NCI-H2107 (cell line): Measurements from ENCODE around the gene AKAP1.

Experiments
- DNase-seq: peaks from one replicate; lab custom pipeline; 2025; lab: John Stamatoyannopoulos, UW

The AKAP1 gene, protein sequence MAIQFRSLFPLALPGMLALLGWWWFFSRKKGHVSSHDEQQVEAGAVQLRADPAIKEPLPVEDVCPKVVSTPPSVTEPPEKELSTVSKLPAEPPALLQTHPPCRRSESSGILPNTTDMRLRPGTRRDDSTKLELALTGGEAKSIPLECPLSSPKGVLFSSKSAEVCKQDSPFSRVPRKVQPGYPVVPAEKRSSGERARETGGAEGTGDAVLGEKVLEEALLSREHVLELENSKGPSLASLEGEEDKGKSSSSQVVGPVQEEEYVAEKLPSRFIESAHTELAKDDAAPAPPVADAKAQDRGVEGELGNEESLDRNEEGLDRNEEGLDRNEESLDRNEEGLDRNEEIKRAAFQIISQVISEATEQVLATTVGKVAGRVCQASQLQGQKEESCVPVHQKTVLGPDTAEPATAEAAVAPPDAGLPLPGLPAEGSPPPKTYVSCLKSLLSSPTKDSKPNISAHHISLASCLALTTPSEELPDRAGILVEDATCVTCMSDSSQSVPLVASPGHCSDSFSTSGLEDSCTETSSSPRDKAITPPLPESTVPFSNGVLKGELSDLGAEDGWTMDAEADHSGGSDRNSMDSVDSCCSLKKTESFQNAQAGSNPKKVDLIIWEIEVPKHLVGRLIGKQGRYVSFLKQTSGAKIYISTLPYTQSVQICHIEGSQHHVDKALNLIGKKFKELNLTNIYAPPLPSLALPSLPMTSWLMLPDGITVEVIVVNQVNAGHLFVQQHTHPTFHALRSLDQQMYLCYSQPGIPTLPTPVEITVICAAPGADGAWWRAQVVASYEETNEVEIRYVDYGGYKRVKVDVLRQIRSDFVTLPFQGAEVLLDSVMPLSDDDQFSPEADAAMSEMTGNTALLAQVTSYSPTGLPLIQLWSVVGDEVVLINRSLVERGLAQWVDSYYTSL

DNA sequence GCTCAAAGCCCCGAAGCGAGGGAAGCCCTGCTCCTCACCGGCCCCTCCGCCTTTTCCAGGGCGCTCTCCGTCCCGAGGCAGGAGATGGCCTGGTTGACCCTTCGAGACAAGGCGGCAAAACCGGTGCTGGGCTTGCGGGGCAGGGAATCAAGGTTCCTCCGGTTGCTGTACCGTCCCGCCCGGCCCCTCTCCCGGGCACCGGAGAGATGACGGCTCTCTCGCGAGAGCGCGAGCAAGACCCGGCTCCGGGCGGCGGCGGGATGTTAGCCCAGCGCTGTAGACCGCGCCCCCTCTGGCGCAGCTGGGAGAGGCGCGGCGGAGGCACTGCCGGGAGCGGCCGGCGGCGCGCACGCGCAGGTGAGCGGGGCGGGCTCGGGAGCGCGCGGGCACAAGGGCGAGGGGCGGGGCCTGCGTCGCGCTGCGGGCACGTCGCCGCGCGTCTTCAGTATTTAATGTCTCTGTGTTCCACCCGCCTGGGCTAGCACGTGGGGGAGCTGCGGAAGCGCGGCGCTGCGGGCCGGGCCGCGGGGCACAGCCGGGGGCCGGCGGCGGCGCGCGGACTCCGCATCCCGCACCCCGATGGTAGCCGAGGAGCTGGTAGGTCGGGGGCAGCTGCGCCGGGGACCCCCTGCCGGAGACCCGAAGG is at the start of gene AKAP1:
TSS of gene AKAP1 (plus strand) at position 445 of the 646 bp plus-strand sequence. CDS start 20,219 bp downstream, outside the sequence.
- peak; percentile 87 for DNase-seq

DNA sequence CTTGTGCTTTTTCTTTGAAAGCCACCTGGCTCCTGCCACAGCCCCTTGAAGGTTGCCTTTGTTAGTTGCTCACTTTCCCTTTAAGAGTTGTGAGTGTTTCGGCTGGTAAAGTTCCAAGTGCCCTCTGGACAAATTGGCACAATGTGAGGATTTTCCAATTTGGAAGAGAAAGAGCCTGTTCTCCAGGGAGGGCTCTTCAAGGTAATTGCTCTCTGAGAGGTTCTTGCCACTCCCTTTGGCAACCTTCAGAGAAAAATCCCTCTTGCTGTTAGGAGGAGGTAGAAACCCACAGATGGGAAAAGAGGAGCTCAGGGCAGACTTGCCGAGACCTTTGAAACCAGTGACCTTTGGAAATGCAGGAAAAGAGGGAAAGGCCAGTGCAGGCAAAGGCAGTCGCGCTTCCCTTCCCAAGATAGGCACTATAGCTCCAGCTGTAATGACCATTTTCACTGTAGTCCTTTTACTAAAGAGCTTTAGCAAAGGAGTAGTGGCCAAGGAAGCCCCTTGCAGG is 49.0 kb upstream of the AKAP1 start:
- DNase-seq = peak; percentile 81

DNA sequence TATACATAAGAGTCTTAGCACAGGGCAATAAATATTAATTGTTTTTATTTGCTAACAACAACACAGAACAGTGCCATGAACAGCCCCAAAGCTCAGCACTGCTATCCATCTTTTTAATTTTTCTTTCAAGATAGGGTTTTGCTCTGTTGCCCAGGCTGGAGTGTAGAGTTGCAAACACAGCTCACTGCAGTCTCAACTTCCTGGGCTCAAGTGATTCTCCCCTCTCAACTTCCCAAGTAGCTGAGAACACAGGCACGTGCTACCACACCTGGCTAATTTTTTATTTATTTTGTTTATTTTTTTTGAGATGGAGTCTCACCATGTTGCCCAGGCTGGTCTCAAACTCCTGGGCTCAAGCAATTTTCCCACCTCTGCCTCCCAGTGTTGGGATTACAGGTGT is 47.6 kb upstream of the AKAP1 start:
- DNase-seq = no peak

DNA sequence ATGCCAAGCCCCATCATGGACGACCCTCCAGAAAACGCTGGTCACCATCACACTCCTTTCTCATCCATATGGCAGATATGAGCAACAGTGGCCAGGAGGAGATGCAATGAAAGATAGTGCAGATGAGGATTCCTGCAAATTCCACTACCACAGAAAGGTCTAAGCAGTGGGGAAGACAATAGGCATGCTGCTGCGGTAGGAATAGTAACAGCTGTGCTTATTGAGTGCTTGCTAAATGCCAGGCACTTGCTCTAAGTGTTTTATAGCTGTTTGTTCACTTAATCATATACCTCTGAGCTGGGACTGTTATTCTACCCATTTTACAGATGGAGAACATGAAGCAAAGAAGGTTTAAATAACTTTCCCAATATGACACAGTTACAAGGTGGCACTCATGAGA is 46.6 kb upstream of the AKAP1 start:
- no peak for DNase-seq

DNA sequence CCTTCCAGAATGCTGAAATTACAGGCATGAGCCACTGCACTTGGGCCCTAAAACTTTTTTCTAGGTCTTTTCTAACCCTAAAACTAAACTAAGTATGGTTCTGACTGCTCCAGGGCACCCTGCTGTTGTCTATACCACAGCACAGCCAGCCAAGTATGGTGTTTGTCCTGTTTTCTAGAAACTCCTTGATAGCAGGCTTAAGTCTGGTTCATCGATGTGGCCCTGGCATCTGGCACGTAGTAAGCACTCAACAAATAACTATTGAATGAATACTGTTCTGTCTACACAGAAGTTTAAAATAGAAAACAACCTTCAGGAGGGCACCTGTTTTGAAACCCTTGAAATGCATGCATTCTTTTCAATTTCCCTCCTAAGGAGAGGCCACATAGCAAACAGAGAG is 44.5 kb upstream of the AKAP1 start:
- no peak for DNase-seq

DNA sequence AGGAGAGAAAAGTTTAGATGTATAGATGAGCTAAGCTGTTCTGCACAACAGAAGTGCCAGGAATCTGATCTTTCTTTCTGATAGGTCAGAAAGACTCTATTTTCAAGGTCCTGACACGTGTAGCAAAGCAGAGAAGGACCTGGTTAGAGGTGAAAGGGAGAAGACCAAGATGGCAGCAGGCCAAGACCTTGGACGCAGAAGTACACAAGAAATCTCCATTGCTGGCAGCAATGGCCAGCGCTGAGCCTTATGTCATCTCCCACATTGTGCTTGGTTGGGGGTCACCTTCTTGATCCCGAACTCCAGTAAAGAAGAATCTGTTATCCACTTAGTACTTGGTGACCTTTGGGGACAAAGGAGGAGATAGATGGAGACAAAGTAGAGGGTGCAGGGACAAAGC is 41.8 kb upstream of the AKAP1 start:
- no peak for DNase-seq

DNA sequence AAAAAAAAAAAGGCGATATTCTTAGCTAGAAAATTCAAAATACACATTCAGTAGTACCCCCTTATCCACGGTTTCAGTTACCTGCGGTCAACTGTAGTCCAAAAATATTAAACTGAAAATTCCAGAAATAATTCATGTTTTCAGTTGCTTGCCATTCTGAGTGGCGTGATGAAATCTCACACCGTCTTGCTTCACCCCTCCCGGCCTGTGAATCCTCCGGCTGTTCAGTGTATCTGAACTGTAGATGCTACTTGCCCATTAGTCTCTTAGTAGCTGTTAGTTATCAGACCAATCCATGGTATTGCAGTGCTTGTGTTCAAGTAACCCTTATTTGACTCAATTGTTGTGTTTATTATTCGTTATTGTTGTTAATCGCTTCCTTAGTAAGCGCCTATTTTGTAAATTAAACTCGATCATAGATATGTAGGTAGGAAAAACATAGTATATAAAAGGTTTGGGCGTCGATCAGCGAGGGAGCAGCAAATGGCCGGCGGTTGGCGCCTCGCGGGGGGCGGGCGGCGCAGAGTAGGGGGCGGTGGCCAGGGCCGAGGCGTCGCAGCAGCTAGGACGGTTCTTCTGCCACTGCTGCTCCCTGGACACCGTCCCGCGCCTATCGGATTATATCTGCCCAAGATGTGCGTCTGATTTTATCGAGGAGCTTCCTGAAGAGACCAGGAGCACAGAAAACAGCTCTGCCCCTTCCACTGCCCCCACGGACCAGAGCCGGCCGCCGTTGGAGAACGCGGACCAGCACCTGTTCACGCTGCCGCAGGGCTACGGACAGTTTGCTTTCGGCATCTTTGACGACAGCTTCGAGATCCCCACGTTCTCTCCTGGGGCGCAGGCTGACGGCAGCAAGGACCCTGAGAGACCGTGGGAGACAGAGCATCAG is 39.8 kb upstream of the AKAP1 start:
- no peak for DNase-seq

DNA sequence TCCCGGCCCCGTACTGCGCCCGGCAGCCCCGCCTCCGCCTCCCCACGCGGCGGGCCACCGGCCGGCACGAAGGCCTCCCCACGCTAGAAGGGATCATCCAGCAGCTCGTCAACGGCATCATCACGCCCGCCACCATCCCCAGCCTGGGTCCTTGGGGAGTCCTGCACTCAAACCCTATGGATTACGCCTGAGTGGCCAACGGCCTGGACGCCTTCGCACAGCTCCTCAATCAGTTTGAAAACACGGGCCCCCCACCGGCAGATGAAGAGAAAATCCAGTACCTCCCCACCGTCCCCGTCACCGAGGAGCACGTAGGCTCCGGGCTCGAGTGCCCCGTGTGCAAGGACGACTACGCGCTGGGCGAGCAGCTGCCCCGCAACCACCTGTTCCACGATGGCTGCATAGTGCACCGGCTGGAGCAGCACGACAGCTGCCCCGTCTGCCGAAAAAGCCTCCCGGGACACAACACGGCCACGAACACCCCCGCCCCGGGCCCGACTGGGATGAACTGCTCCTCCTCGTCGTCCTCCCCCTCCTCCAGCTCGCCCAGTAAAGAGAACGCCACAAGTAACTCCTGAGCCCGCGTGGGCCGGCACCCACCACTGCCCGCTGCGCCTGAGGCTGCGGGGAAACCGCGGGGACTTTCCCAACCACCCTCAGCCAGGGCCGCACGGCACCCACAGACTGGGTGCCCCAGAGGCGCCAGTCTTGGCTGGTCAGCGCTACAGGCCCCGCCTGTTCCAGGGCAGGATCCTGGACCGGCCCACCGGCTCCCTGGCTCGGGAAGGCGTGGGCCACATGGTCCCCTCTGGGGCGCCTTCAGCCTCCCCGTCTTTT is 39.0 kb upstream of the AKAP1 start:
- no peak for DNase-seq

DNA sequence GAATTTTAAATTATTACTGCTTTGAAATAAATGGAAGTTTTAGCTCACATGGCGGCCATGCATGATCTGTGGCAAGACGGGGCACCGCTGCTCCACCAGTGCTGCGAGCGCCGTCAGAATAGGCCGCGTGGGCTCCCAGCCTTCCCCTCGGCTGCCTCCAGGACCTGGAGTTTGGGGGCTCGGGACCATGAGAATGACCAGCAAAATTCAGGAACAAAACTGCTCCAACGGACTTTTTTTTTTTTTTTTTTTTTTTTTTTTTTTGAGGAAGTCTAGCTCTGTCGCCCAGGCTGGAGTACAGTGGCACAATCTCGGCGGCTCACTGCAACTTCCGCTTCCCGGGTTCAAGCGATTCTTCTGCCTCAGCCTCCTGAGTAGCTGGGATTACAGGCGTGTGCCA is 38.3 kb upstream of the AKAP1 start:
- no peak for DNase-seq

DNA sequence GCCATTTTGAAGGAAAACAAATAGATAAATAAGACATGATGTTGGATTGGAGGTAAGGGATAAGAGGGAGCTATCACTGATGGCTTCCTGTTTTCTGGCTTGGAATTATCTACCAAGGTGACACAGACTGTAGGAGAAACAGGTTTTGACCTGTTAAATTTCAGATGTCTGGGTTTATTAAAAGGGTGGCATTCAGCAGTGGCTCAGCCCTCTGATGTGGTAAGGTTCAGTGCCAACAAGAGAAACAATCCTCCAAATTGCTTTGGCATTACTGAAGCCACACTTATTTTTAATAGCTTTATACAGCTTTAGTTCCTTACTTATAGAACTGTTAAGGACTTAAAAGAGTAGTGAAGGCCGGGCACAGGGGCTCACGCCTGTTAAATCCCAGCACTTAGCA is 37.0 kb upstream of the AKAP1 start:
- no peak for DNase-seq

DNA sequence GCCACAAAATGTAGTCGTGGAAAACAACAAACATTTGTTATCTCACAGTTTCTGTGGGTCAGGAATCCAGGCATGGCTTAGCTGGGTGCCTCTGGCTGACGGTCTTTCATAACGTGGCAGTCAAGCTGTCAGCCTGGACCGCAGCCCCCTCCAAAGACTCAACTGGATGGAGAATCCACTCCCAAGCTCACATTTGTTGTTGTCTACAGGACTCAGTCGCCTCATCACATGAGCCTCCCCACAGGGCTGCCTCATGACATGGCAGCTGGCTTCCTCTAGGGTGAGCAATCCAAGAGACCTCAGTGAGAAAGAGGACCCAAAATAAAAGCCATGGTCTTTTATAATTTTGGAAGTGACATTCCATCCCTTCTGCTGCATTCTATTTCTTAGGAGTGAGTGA is 34.7 kb upstream of the AKAP1 start:
- no peak for DNase-seq

DNA sequence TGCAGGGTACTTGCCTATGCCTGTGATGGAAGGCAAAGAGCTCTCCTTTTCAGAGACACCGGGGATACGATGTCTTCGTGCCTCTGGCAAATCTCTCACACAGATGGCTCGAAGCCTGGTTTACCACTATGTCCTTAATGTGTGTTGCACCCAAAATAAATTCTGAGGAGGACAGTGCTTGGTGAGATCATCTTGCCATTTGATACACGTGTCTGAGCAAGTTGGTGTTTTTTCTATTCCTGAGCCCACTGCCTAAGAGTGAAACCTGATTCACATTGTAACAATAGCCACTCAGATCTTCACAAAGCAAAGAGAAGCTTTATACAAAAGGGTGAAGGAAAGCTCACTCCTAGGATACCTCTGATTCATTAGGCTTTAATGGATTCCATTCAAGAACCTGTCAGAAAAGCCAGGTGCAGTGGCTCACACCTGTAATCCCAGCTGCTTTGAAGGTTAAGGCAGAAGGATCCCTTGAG is 33.1 kb upstream of the AKAP1 start:
- peak; percentile 83 for DNase-seq

DNA sequence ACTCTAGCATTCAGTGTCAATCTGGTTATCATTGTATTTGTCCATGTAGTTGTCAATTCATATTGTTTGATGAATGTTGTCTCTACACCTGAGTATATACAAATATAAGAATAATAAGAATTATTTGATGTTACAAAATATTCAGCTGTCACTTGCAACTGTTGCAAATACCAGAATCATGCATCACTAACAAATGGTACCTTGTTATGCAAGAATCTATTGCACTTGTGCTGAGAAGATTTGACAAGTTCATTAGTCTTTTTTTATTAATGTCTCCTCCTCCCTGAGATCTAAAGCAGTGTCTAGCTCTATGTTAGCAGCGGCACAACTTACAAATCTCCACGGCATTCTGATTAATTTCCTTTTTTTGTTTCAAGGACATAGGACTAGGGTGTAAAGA is 22.2 kb upstream of the AKAP1 start:
- no peak for DNase-seq

DNA sequence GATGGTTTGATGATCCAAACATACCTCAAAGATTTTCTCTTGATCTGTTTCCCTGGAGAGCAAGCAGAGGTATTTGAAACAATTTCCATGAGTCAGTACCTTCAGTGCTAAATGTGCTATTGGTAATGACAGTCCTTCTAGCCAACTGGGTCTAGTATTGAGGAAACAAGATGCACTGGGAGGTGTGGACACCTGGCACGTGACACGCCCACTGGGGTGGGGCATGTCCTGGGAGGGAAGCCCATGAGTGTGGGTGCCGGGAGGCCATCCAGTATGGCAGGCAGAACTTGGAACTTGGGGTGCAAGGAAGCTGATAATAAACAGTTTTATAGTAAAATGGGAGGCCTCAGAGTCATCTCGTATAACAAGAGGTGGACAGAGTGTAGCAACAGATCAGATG is 17.9 kb upstream of the AKAP1 start:
- DNase-seq = no peak

DNA sequence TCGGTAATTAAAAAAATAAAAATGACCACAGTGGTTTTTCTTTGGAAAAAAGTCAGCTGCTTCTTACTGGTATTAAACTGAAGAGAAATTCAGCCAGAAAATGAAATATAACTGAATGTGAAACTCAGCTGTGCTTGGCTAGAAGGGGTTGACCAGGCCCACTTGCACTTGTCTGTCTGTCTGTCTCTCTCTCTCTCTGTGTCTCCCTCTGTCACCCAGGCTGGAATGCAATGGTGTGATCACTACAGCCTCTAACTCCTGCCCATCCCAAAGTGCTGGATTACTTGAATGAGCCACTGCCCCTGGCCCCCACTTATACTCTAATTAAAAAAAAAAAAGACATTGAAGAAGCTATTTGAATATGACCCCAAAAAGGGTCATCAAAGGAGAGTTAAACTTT is 17.3 kb upstream of the AKAP1 start:
- no peak for DNase-seq

DNA sequence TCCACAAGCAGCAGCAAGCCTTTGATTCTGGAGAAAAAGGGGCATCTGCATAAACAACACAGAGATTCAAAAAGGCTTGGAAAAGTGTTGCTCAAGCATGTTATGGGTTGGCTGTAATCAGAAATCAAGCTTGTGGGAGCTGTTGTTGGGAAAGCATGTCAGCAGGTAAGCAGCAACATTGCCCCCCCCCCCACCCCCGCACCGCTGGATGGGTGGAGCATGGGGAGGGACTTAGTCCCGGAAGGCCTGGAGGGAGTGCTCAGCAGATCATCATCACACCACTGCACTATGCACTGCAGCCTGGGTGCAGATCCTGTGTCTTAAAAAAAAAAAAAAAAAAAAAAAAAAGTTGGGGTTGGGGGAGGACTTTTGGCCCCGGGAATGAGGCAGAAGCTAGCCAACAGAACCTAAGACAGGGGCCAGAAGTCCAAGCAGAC is 16.8 kb upstream of the AKAP1 start:
- no peak for DNase-seq

DNA sequence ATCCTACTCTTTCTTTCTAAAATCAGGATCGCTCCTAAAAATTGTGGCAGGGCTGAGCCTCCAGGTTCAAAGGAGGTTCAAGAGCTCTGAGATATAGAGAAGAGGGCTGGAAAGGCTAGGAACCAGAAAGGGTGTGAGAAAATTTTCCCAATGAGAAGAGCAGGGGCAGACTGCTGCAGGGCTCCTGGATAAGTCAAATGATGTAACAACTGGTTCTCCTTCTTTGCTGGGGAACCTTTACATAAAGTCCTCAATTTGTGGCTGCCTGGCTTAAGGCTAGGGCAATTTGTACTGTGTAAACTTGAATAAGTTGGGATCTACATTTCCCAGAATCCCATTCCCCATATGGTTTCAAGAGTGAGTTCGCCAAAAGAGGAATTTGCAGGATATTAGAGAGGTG is 16.3 kb upstream of the AKAP1 start:
- DNase-seq = no peak

DNA sequence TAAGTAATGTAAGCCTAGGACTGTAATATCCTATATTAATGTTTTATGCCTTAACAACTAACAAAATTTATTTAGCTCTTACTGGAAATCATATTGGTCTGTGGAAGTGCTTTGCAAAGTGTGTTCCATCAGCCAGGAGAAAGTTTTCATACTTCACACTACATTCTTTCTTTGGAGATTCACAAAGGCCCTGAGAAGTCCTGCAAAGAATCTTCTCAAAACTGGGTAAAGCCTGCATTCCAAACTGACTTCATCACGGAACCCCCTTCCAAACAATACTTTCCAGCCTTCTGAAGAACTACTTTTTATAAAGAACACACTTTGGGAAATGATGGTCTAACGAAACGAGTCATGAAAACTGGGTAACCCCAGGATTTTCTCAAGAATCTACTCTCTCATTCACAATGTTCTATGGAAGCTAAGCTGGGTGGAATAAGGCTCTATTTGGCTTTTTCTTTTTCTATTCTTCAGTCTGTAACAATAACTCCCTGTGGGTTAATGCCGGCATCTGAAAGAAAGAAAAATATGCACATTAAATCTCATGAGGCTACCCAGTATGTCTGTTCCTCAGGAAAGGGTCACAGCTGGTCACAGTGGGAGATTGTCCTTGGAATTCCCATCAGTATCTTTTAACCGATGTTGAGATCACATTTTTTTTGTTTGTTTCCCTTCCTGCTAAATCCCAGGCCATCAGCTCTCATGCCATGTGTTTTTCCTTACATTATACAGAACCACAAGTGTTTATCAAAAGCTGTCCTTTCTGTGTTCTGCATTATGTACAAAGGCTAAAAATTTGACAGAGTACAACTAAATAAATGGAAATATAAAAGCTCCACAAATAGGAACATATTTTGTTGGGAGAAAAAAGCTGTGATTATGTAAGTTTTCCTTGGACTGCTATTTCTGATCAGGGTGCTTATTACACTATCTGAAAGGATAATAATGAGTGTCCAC is 12.8 kb upstream of the AKAP1 start:
- DNase-seq = no peak

DNA sequence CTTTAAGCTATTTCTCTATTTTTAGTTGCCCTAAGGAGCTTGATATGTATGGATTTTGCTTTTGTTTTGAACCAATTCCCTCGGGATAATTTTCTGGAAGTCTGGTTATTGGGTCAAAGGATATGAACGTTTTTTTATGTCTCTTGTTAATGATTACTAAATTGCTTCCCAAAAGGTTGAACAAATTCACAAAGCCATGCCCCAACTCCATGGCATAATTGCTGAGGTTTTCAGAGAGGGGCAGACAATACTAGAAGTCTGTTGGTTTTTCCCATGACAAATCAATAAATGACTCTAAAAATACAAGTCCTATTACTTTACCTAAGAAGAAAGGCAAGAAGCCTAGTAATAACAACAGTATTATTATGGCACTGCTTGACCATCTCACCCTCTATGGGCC is 11.4 kb upstream of the AKAP1 start:
- DNase-seq = no peak
